GM12891 (cell line): ENCODE data around the gene LCP1.

Experiments used
- SPI1 ChIP-seq: IDR thresholded peaks from 2 replicates; pipeline ENCODE4 v1.6.1; 2011; ENCODE audit warnings: low read depth, low read length, control low read depth
- TAF1 ChIP-seq: IDR thresholded peaks from 2 replicates; pipeline ENCODE4 v1.6.1; 2011; ENCODE audit warnings: low read depth, low read length, control low read depth

DNA sequence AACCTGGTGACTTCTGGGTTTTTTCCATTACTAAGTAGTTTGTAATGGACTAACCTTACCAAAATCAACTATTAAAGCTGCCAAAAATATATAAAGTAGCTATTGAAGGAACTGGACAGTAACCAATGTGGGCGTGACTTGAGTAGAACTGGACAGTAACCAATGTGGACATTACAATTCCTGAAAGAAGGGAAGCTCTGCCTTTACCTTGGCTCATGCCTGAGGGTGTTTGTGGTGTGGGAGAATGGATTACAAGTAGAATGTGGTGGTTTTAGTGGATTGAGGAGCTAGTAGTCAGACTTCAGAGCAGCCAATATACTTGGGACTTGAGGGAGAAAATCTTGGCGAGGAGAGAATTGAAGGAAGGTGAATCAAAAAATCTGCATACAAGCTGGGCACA lies 47.3 kb upstream of the LCP1 start:
- no peak for TF ChIP-seq TAF1
- no peak for TF ChIP-seq SPI1
